SK-N-SH (cell line): Measurements from ENCODE around the gene MICAL2. TPM values are rescaled to one million over a fixed set of nuclear protein-coding genes. Genes with fewer than 3 reads are reported as not detected.

Experiments used
- CTCF ChIA-PET: fragments of 300-600, 350-600 bp; formaldehyde crosslinking; extraction: SDS; loops from one replicate; lab custom pipeline; 2021; lab: Yijun Ruan, JAX
- POLR2A ChIA-PET: fragments of 350-600 bp; sonication (Branson Sonifier 250); formaldehyde crosslinking; extraction: SDS; loops from one replicate; lab custom pipeline; 2020; ENCODE audit warnings: antibody characterized with exemption, inconsistent platforms; lab: Yijun Ruan, JAX
- DNase-seq: peaks from one replicate; pipeline ENCODE4 v3.0.0; 2012
- H2AFZ ChIP-seq: fragments of 200-600 bp; sonication (generic); 2 replicates; pipeline ENCODE4 v1.8.1; 2016; ENCODE audit warnings: antibody characterized with exemption, mild to moderate bottlenecking, low read depth
- H3F3A ChIP-seq: fragments of 200-600 bp; sonication (generic); replicated peaks from 2 replicates; pipeline ENCODE3; 2016; ENCODE audit warnings: antibody characterized with exemption, mild to moderate bottlenecking; ENCODE audit not compliant: insufficient read depth
- H3K27ac ChIP-seq, 2 experiments: fragments of 200-500 bp in 1 of 2; fragments of 200-600 bp in 1 of 2; sonication (Bioruptor generic) in 1 of 2; sonication (generic), shearing (Covaris generic) in 1 of 2; 2 replicates each; pipeline versions ENCODE4 v1.5.1 to v1.6.1; 2014 to 2016; ENCODE audit warnings: low read depth in 2 of 2, inconsistent platforms in 1 of 2, low read length in 1 of 2, mild to moderate bottlenecking in 1 of 2, mixed read lengths in 1 of 2
- H3K27me3 ChIP-seq: fragments of 200-600 bp; sonication (generic), shearing (Covaris generic); 2 replicates; pipeline ENCODE4 v1.6.1; 2016; ENCODE audit warnings: mixed run types; ENCODE audit not compliant: insufficient read depth
- H3K36me3 ChIP-seq, 2 experiments: fragments of 200-500 bp in 1 of 2; fragments of 200-600 bp in 1 of 2; sonication (Bioruptor generic) in 1 of 2; sonication (generic) in 1 of 2; replicated peaks in 1 of 2; 2 replicates each; pipeline versions ENCODE3 to v1.5.1; 2014 to 2016; ENCODE audit warnings: low read length in 1 of 2, mild to moderate bottlenecking in 1 of 2; ENCODE audit not compliant: insufficient read depth in 2 of 2, control insufficient read depth in 1 of 2
- H3K4me1 ChIP-seq, 2 experiments: fragments of 200-500 bp in 1 of 2; fragments of 200-600 bp in 1 of 2; sonication (Bioruptor generic) in 1 of 2; sonication (generic), shearing (Covaris generic) in 1 of 2; 2 replicates each; pipeline versions ENCODE4 v1.5.1 to v1.6.1; 2014 to 2016; ENCODE audit warnings: low read depth in 1 of 2, low read length in 1 of 2, mixed run types in 1 of 2; ENCODE audit not compliant: insufficient read depth in 2 of 2, control insufficient read depth in 1 of 2
- H3K4me2 ChIP-seq: fragments of 200-600 bp; sonication (generic), shearing (Covaris generic); 2 replicates; pipeline ENCODE4 v1.6.1; 2017; ENCODE audit warnings: mixed run types
- H3K4me3 ChIP-seq, 2 experiments: fragments of 200-500 bp in 1 of 2; fragments of 200-600 bp in 1 of 2; sonication (Bioruptor generic) in 1 of 2; sonication (generic), shearing (Covaris generic) in 1 of 2; 2 replicates each; pipeline versions ENCODE4 v1.5.1 to v1.8.1; 2014 to 2016; ENCODE audit warnings: low read depth in 2 of 2, inconsistent platforms in 1 of 2, low read length in 1 of 2, mild to moderate bottlenecking in 1 of 2, mixed read lengths in 1 of 2, moderate library complexity in 1 of 2
- H3K79me2 ChIP-seq: fragments of 200-600 bp; sonication (generic); 2 replicates; pipeline ENCODE4 v1.8.1; 2017; ENCODE audit warnings: mild to moderate bottlenecking; ENCODE audit not compliant: insufficient read depth
- H3K9ac ChIP-seq: fragments of 200-600 bp; sonication (generic); 2 replicates; pipeline ENCODE4 v1.6.1; 2017; ENCODE audit warnings: mixed run types
- H3K9me2 ChIP-seq: fragments of 200-600 bp; sonication (generic); 2 replicates; pipeline ENCODE4 v1.6.1; 2017; ENCODE audit warnings: mixed run types
- H3K9me3 ChIP-seq: fragments of 200-600 bp; sonication (generic); 2 replicates; pipeline ENCODE4 v1.6.1; 2017; ENCODE audit warnings: mixed run types, mild to moderate bottlenecking, moderate library complexity
- H4K20me1 ChIP-seq: fragments of 200-600 bp; sonication (generic); 2 replicates; pipeline ENCODE4 v1.6.1; 2017; ENCODE audit warnings: mild to moderate bottlenecking, mixed run types; ENCODE audit not compliant: insufficient read depth
- CHD2 ChIP-seq: fragments of 150-350 bp; IDR thresholded peaks from 2 replicates; pipeline ENCODE4 v1.6.1; 2018; ENCODE audit warnings: low read length; ENCODE audit not compliant: partially characterized antibody
- EZH2phosphoT487 ChIP-seq: fragments of 200-600 bp; sonication (generic); IDR thresholded peaks from 2 replicates; pipeline ENCODE4 v1.6.1; 2017; ENCODE audit warnings: low read depth, mixed run types, mild to moderate bottlenecking, antibody characterized with exemption, moderate library complexity, borderline replicate concordance
- FOSL2 ChIP-seq: IDR thresholded peaks from 2 replicates; pipeline ENCODE4 v1.4.0; 2012; ENCODE audit warnings: low read depth, mild to moderate bottlenecking, moderate library complexity, borderline replicate concordance
- FOXJ3 ChIP-seq: sonication (generic); formaldehyde crosslinking; IDR thresholded peaks from 2 replicates; pipeline ENCODE4 v1.5.1; 2020; ENCODE audit warnings: mild to moderate bottlenecking, missing genetic modification reagents
- FOXM1 ChIP-seq: IDR thresholded peaks from 2 replicates; pipeline ENCODE4 v1.4.0; 2012; ENCODE audit warnings: low read depth, mild to moderate bottlenecking
- GABPA ChIP-seq: IDR thresholded peaks from 2 replicates; pipeline ENCODE4 v1.4.0; 2012; ENCODE audit warnings: low read depth, mild to moderate bottlenecking
- MEF2A ChIP-seq: IDR thresholded peaks from 2 replicates; pipeline ENCODE4 v1.4.0; 2012; ENCODE audit warnings: low read depth, borderline replicate concordance
- MXI1 ChIP-seq: IDR thresholded peaks from 2 replicates; pipeline ENCODE4 v1.6.1; 2012; ENCODE audit warnings: mild to moderate bottlenecking, low read depth, low read length, improper control_type of control experiment
- NFIC ChIP-seq: IDR thresholded peaks from 2 replicates; pipeline ENCODE4 v1.4.0; 2012; ENCODE audit warnings: borderline replicate concordance
- NRF1 ChIP-seq: IDR thresholded peaks from 2 replicates; pipeline ENCODE4 v1.6.1; 2012; ENCODE audit warnings: low read depth, mild to moderate bottlenecking, low read length
- RAD21 ChIP-seq: IDR thresholded peaks from 2 replicates; pipeline ENCODE4 v1.6.1; 2012; ENCODE audit warnings: mild to moderate bottlenecking, low read length
- RFX5 ChIP-seq: IDR thresholded peaks from 2 replicates; pipeline ENCODE4 v1.6.1; 2012; ENCODE audit warnings: mild to moderate bottlenecking, improper control_type of control experiment, low read length
- RXRA ChIP-seq: IDR thresholded peaks from 2 replicates; pipeline ENCODE4 v1.4.0; 2012; ENCODE audit warnings: low read depth, mild to moderate bottlenecking, borderline replicate concordance
- SIN3A ChIP-seq: IDR thresholded peaks from 2 replicates; pipeline ENCODE4 v1.6.1; 2012; ENCODE audit warnings: low read depth, mild to moderate bottlenecking, low read length, moderate library complexity, borderline replicate concordance
- SMC3 ChIP-seq: IDR thresholded peaks from 2 replicates; pipeline ENCODE4 v1.6.1; 2012; ENCODE audit warnings: low read depth, low read length, improper control_type of control experiment
- TAF1 ChIP-seq: IDR thresholded peaks from 2 replicates; pipeline ENCODE4 v1.6.1; 2012; ENCODE audit warnings: low read depth, mild to moderate bottlenecking, low read length, moderate library complexity, borderline replicate concordance
- TCF12 ChIP-seq: IDR thresholded peaks from 2 replicates; pipeline ENCODE4 v1.4.0; 2012
- WGBS: methylation state at CpG from one replicate; pipeline ENCODE4 v1.1.6; 2017; ENCODE audit warnings: low lambda C conversion rate; 5-methylcytosine and 5-hydroxymethylcytosine counted together
- polyA plus RNA-seq, 3 experiments: library from polyadenylated mRNA; depleted of rRNA; stranded (reverse); fragments of >200 nt; gene quantifications; 2 replicates each; pipeline ENCODE4 v1.2.3, GENCODE V29; 2012
- TF ChIP-seq, protein P1 (sequence below): fragments of 150-350 bp; IDR thresholded peaks from 2 replicates; pipeline ENCODE4 v1.6.1; 2017; ENCODE audit warnings: antibody characterized with exemption, low read length, low read depth, borderline replicate concordance
- TF ChIP-seq, protein P2 (sequence below): IDR thresholded peaks from 2 replicates; pipeline ENCODE4 v1.6.1; 2012; ENCODE audit warnings: mild to moderate bottlenecking, low read depth, low read length, moderate library complexity
- TF ChIP-seq, protein P3 (sequence below): IDR thresholded peaks from 2 replicates; pipeline ENCODE4 v1.4.0; 2012; ENCODE audit warnings: low read depth
- TF ChIP-seq, protein P4 (sequence below): fragments of 150-350 bp; IDR thresholded peaks from 2 replicates; pipeline ENCODE4 v1.6.1; 2016; ENCODE audit warnings: mild to moderate bottlenecking, low read depth, low read length
- TF ChIP-seq, protein P5 (sequence below): IDR thresholded peaks from 2 replicates; pipeline ENCODE4 v1.4.0; 2012; ENCODE audit warnings: low read depth, borderline replicate concordance
- TF ChIP-seq, protein P6 (sequence below): IDR thresholded peaks from 2 replicates; pipeline ENCODE4 v1.4.0; 2012; ENCODE audit warnings: low read depth, borderline replicate concordance
- TF ChIP-seq, protein P7 (sequence below): IDR thresholded peaks from 2 replicates; pipeline ENCODE4; 2012

Gene MICAL2
- polyA plus RNA-seq, 1 of the 3 experiments (the other 2 are of a cell fraction): 54.6 TPM

DNA sequence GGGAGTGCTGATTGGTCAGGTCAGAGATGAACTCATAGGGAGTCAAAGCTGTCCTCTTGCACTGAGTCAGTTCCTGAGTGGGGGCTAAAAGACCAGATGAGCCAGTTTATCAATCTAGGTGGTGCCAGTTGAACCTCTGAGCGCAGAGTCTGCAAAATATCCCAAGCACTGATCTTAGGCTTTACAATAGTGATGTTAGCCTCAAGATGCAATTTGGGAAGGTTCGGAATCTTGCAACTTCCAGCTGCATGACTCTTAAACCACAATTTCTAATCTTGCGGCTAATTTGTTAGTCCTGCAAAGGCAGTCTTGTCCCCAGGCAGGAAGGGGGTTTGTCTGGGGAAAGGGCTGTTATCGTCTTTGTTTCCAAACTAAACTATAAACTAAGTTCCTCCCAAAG lies 174.7 kb downstream of the MICAL2 start:
- H3F3A ChIP-seq: peaks cover 71% of the 10 kb centered on the region
- peak overlapping the region; percentile 96 for H3K4me2 ChIP-seq
- H3K9me2 ChIP-seq: no peaks in the 10 kb centered on the region
- peaks cover 43% of the 10 kb centered on the region for H3K79me2 ChIP-seq
- H3K9ac ChIP-seq: peak overlapping the region; percentile 99
- H2AFZ ChIP-seq: no peak overlapping the region
- POLR2A ChIA-PET: no interaction called here
- no peak for DNase-seq
- H3K27ac ChIP-seq: peak overlapping the region; percentile 47 to 100; a peak in 3 of 4 replicates
- no peaks in the 10 kb centered on the region for H3K9me3 ChIP-seq
- H3K36me3 ChIP-seq: no peaks in the 10 kb centered on the region
- H3K4me1 ChIP-seq: peaks cover 27 to 47% of the 10 kb centered on the region in 2 experiments
- no peaks in the 10 kb centered on the region for H4K20me1 ChIP-seq
- WGBS: 28% methylated on average over 4 of the region's 4 CpGs
- CTCF ChIA-PET: interaction anchor here (0.8 to 19.2 kb wide), 8 partner anchors 11 to 606 kb away, joined by 3 to 488 read pairs (median 8); no protein-coding TSS in a partner anchor
- 0 out of 4 replicates have a peak overlapping the region, but pooled peaks of 1 of the 2 experiments have one; percentile 63 for H3K4me3 ChIP-seq
- no peaks in the 10 kb centered on the region for H3K27me3 ChIP-seq
- TF ChIP-seq NRF1: no peak
- no peak for TF ChIP-seq GABPA
- TF ChIP-seq MEF2A: no peak
- no peak for TF ChIP-seq SIN3A
- no peak for TF ChIP-seq EZH2phosphoT487
- TF ChIP-seq NFIC: peak; percentile 69
- TF ChIP-seq, protein P1, sequence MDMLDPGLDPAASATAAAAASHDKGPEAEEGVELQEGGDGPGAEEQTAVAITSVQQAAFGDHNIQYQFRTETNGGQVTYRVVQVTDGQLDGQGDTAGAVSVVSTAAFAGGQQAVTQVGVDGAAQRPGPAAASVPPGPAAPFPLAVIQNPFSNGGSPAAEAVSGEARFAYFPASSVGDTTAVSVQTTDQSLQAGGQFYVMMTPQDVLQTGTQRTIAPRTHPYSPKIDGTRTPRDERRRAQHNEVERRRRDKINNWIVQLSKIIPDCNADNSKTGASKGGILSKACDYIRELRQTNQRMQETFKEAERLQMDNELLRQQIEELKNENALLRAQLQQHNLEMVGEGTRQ: no peak
- TF ChIP-seq, protein P2, sequence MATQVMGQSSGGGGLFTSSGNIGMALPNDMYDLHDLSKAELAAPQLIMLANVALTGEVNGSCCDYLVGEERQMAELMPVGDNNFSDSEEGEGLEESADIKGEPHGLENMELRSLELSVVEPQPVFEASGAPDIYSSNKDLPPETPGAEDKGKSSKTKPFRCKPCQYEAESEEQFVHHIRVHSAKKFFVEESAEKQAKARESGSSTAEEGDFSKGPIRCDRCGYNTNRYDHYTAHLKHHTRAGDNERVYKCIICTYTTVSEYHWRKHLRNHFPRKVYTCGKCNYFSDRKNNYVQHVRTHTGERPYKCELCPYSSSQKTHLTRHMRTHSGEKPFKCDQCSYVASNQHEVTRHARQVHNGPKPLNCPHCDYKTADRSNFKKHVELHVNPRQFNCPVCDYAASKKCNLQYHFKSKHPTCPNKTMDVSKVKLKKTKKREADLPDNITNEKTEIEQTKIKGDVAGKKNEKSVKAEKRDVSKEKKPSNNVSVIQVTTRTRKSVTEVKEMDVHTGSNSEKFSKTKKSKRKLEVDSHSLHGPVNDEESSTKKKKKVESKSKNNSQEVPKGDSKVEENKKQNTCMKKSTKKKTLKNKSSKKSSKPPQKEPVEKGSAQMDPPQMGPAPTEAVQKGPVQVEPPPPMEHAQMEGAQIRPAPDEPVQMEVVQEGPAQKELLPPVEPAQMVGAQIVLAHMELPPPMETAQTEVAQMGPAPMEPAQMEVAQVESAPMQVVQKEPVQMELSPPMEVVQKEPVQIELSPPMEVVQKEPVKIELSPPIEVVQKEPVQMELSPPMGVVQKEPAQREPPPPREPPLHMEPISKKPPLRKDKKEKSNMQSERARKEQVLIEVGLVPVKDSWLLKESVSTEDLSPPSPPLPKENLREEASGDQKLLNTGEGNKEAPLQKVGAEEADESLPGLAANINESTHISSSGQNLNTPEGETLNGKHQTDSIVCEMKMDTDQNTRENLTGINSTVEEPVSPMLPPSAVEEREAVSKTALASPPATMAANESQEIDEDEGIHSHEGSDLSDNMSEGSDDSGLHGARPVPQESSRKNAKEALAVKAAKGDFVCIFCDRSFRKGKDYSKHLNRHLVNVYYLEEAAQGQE: no peak
- no peak for TF ChIP-seq MXI1
- TF ChIP-seq, protein P3, sequence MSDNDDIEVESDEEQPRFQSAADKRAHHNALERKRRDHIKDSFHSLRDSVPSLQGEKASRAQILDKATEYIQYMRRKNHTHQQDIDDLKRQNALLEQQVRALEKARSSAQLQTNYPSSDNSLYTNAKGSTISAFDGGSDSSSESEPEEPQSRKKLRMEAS: no peak
- peak; percentile 71; the same call in 1 of the 2 replicates for TF ChIP-seq RXRA
- no peak for TF ChIP-seq CHD2
- TF ChIP-seq, protein P4, sequence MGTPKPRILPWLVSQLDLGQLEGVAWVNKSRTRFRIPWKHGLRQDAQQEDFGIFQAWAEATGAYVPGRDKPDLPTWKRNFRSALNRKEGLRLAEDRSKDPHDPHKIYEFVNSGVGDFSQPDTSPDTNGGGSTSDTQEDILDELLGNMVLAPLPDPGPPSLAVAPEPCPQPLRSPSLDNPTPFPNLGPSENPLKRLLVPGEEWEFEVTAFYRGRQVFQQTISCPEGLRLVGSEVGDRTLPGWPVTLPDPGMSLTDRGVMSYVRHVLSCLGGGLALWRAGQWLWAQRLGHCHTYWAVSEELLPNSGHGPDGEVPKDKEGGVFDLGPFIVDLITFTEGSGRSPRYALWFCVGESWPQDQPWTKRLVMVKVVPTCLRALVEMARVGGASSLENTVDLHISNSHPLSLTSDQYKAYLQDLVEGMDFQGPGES: no peak
- peak; percentile 79 for TF ChIP-seq FOSL2
- TF ChIP-seq TAF1: peak; percentile 28; the same call in 1 of the 2 replicates
- peak; percentile 69; the same call in 1 of the 2 replicates for TF ChIP-seq FOXM1
- TF ChIP-seq RFX5: no peak
- TF ChIP-seq, protein P5, sequence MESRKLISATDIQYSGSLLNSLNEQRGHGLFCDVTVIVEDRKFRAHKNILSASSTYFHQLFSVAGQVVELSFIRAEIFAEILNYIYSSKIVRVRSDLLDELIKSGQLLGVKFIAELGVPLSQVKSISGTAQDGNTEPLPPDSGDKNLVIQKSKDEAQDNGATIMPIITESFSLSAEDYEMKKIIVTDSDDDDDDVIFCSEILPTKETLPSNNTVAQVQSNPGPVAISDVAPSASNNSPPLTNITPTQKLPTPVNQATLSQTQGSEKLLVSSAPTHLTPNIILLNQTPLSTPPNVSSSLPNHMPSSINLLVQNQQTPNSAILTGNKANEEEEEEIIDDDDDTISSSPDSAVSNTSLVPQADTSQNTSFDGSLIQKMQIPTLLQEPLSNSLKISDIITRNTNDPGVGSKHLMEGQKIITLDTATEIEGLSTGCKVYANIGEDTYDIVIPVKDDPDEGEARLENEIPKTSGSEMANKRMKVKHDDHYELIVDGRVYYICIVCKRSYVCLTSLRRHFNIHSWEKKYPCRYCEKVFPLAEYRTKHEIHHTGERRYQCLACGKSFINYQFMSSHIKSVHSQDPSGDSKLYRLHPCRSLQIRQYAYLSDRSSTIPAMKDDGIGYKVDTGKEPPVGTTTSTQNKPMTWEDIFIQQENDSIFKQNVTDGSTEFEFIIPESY: no peak
- TF ChIP-seq RAD21: no peak
- TF ChIP-seq, protein P6, sequence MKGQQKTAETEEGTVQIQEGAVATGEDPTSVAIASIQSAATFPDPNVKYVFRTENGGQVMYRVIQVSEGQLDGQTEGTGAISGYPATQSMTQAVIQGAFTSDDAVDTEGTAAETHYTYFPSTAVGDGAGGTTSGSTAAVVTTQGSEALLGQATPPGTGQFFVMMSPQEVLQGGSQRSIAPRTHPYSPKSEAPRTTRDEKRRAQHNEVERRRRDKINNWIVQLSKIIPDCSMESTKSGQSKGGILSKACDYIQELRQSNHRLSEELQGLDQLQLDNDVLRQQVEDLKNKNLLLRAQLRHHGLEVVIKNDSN: no peak
- TF ChIP-seq SMC3: no peak
- TF ChIP-seq FOXJ3 (CRISPR knock-in tag): no peak
- TF ChIP-seq TCF12: peak; percentile 89
- TF ChIP-seq, protein P7, sequence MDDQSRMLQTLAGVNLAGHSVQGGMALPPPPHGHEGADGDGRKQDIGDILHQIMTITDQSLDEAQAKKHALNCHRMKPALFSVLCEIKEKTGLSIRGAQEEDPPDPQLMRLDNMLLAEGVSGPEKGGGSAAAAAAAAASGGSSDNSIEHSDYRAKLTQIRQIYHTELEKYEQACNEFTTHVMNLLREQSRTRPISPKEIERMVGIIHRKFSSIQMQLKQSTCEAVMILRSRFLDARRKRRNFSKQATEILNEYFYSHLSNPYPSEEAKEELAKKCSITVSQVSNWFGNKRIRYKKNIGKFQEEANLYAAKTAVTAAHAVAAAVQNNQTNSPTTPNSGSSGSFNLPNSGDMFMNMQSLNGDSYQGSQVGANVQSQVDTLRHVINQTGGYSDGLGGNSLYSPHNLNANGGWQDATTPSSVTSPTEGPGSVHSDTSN: peak; percentile 76
